ENCODE results near the gene CALML6.

CALML6 gene

DNA sequence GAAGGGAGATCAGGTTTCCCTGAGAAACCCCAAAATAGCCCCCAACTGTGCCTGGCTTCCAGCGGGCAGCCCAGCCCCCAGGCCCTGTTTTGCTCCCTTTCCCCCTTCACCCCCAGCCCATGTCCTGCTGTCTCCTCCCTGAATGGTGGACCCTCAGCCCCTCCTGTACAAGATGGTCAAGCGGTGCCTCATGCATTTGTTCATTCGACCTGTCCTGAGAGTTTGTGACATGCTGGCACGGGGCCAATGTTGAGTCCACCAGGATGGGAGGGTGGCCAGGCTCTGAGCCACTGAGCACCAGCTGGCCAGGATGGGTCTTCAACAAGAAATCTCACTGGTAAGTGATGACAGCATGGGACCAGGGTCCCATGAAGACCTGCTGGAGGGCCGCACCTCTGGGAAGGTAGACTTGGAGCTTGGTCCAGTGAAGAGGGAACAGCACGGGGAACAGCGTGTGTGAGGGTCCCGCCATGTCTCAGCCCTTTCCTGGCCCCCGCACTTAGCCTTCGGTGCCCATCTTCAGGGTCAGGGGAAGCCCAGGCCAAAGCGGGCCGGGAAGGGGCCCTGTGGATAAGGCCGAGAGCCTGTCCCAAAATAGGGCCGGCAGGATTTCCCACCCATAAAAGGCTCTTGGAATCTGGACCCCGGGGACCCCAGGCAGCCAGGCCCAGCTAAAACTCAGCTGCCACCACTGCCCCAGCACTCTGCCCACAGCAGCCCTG is at the start of gene CALML6:
Gene CALML6, plus strand, starts transcription at position 290 of the 722 bp plus-strand sequence. Its CDS starts 21 bp downstream, at position 311.
- Histone ChIP-seq H3K9me2 (replicated peaks; ENCODE audit: insufficient read depth, low read length) (no peaks in the 10 kb centered on the region), H3K4me2 (ENCODE audit: low read depth, low read length, poor library complexity, severe bottlenecking) (no peak within 1 kb of the TSS), H3K9ac (ENCODE audit: low read length) (no peak within 1 kb of the TSS), H3K9me3 (ENCODE audit: insufficient read depth, low read length) (no peaks in the 10 kb centered on the region), H3F3A (ENCODE audit: insufficient read depth) (no peaks in the 10 kb centered on the region), H3K4me3 (ENCODE audit: insufficient read depth, low read length, poor library complexity, severe bottlenecking) (no peak within 1 kb of the TSS), H3K27ac (ENCODE audit: low read depth, low read length) (no peak within 1 kb of the TSS), H4K20me1 (ENCODE audit: low read depth, low read length) (no peaks in the 10 kb centered on the region), H3K36me3 (ENCODE audit: low read length) (no peaks in the 10 kb centered on the region), H3K79me2 (ENCODE audit: insufficient read depth, low read length) (no peaks in the 10 kb centered on the region), H3K27me3 (ENCODE audit: low read length) (no peaks in the 10 kb centered on the region), H2AFZ (ENCODE audit: low read depth, low read length, severe bottlenecking) (no peak within 1 kb of the TSS)
- TF ChIP-seq EZH2phosphoT487 (conservative IDR thresholded peaks at IDR 0.05; ENCODE audit: low read length) (no peak), CTCF (IDR thresholded peaks at IDR 0.05; ENCODE audit: insufficient read depth, low read length, poor library complexity, severe bottlenecking) (no peak)

DNA sequence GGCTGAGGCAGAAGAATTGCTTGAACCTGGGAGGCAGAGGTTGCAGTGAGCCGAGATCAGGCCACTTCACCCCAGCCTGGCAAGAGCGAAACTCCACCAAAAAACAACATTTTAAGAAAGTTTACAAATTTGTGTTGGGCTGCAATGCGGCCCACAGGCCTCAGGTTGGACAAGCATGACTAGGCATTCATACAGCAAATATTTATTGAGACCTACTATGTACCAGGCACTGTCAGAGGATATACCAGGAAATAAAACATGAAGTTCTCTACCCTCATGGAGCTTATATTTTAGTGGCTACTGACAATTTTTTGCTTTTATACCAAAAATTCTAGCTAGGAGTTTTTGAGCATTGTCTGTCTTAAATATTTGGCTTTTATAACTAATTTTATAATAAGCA is 47.9 kb upstream of the CALML6 start:
- Histone ChIP-seq H3K36me3 (ENCODE audit: low read length) (no peaks in the 10 kb centered on the region), H2AFZ (ENCODE audit: low read depth, low read length, severe bottlenecking) (no peak overlapping the region), H3K4me3 (ENCODE audit: insufficient read depth, low read length, poor library complexity, severe bottlenecking) (no peak overlapping the region), H3K27me3 (ENCODE audit: low read length) (no peaks in the 10 kb centered on the region), H3K4me2 (ENCODE audit: low read depth, low read length, poor library complexity, severe bottlenecking) (no peak overlapping the region), H3K9ac (ENCODE audit: low read length) (no peak overlapping the region), H3F3A (ENCODE audit: insufficient read depth) (peaks cover 45% of the 10 kb centered on the region), H3K27ac (ENCODE audit: low read depth, low read length) (no peak overlapping the region; the same call in 1 of the 2 replicates), H3K9me3 (ENCODE audit: insufficient read depth, low read length) (no peaks in the 10 kb centered on the region), H3K79me2 (ENCODE audit: insufficient read depth, low read length) (peaks cover 100% of the 10 kb centered on the region), H4K20me1 (ENCODE audit: low read depth, low read length) (peaks cover 20% of the 10 kb centered on the region), H3K9me2 (replicated peaks; ENCODE audit: insufficient read depth, low read length) (no peaks in the 10 kb centered on the region)
- no peak for TF ChIP-seq CTCF (IDR thresholded peaks at IDR 0.05; ENCODE audit: insufficient read depth, low read length, poor library complexity, severe bottlenecking)
- TF ChIP-seq EZH2phosphoT487 (conservative IDR thresholded peaks at IDR 0.05; ENCODE audit: low read length), result no peak

DNA sequence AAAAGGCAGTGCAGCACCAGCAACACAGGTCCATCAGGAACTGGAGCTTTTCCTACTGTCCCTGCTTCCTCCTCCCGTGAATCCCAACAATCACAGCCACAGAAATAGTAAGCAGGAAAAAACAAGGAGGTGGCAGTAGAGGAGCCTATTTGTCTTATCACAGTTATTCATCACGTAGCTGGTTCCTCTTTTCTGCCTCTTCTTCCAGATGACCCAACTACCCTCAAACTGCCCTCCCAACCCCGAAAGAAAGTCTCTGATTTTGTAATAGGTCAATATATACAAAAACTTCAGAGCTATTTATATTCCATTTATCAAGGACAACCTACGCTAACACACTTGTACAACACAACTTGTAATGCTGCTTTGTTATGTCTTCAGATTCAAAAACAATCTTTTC is 45.6 kb upstream of the CALML6 start:
- H4K20me1 ChIP-seq (ENCODE audit: low read depth, low read length), result peaks cover 32% of the 10 kb centered on the region
- no peaks in the 10 kb centered on the region for H3K36me3 ChIP-seq (ENCODE audit: low read length)
- peak overlapping the region; percentile 43 for H3K27ac ChIP-seq (ENCODE audit: low read depth, low read length)

More for the DNA sequence above, 45.6 kb upstream of the CALML6 start:
- Histone ChIP-seq H3K79me2 (ENCODE audit: insufficient read depth, low read length) (peaks cover 100% of the 10 kb centered on the region), H3K4me3 (ENCODE audit: insufficient read depth, low read length, poor library complexity, severe bottlenecking) (no peak overlapping the region), H3K4me2 (ENCODE audit: low read depth, low read length, poor library complexity, severe bottlenecking) (peak overlapping the region; percentile 7), H3K9ac (ENCODE audit: low read length) (no peak overlapping the region), H3K9me3 (ENCODE audit: insufficient read depth, low read length) (no peaks in the 10 kb centered on the region), H2AFZ (ENCODE audit: low read depth, low read length, severe bottlenecking) (no peak overlapping the region), H3K27me3 (ENCODE audit: low read length) (no peaks in the 10 kb centered on the region), H3K9me2 (replicated peaks; ENCODE audit: insufficient read depth, low read length) (no peaks in the 10 kb centered on the region), H3F3A (ENCODE audit: insufficient read depth) (peaks cover 36% of the 10 kb centered on the region)
- TF ChIP-seq CTCF (IDR thresholded peaks at IDR 0.05; ENCODE audit: insufficient read depth, low read length, poor library complexity, severe bottlenecking), result no peak
- TF ChIP-seq EZH2phosphoT487 (conservative IDR thresholded peaks at IDR 0.05; ENCODE audit: low read length), result no peak
